G401 (cell line): ENCODE measurements around the gene CTSW. TPM values are rescaled to one million over a fixed set of nuclear protein-coding genes. Genes with fewer than 3 reads are reported as not detected.

Experiments
- DNase-seq: peaks from one replicate; pipeline ENCODE4 v3.0.0-alpha.2; 2015; ENCODE audit warnings: low spot score
- in situ Hi-C: cut with HindIII; loops from 2 replicates; pipeline ENCODE4 v1.10.0; 2016; ENCODE audit warnings: low sequenced_read_pairs, mixed read lengths
- total RNA-seq: library from RNA; depleted of rRNA; stranded (reverse); fragments of >200 nt; shearing (Covaris generic); gene quantifications from 2 replicates; pipeline ENCODE4 v1.2.3, GENCODE V29; 2014

Gene CTSW
- total RNA-seq, 1 experiment from 2014 or later, result not detected

GRCh38 chr11:65854852-65855837, 24.5 kb upstream of the CTSW start:
- DNase-seq, result no peak
- in situ Hi-C loops, result no loop called here

- in situ Hi-C loops, result no loop called here
- no peak for DNase-seq
Observed at GRCh38 chr11:65855927-65856363, 23.7 kb upstream of the CTSW start.

- in situ Hi-C loops, result no loop called here
- peak; percentile 49 for DNase-seq
Observed at GRCh38 chr11:65856689-65857499, 22.7 kb upstream of the CTSW start.

GRCh38 chr11:65857500-65857852, 22.2 kb upstream of the CTSW start:
- peak; percentile 58 for DNase-seq
- in situ Hi-C loops, result no loop called here

- in situ Hi-C loops, result no loop called here
- peak; percentile 97 for DNase-seq
Observed at GRCh38 chr11:65857853-65858680, 21.6 kb upstream of the CTSW start, which contains the start of gene CFL1. CFL1 (minus strand) TSS chr11:65858180; CDS start chr11:65858099, 81 bp downstream.

- no peak for DNase-seq
- in situ Hi-C loops, result no loop called here
Observed at GRCh38 chr11:65858681-65859087, 21.0 kb upstream of the CTSW start.

GRCh38 chr11:65859095-65859811, 20.4 kb upstream of the CTSW start:
- peak; percentile 99 for DNase-seq
- in situ Hi-C loops, result no loop called here

- no peak for DNase-seq
- in situ Hi-C loops, result no loop called here
Observed at GRCh38 chr11:65859812-65860277, 19.8 kb upstream of the CTSW start.

GRCh38 chr11:65860278-65861164, 19.1 kb upstream of the CTSW start, which contains the start of gene MUS81:
MUS81 (plus strand) TSS chr11:65860433; CDS start chr11:65860754, 321 bp downstream.
- peak; percentile 97 for DNase-seq
- in situ Hi-C loops, result no loop called here

- DNase-seq, result no peak
- in situ Hi-C loops, result no loop called here
Observed at GRCh38 chr11:65861165-65861505, 18.5 kb upstream of the CTSW start.

GRCh38 chr11:65861533-65862183, 18.0 kb upstream of the CTSW start:
- no peak for DNase-seq
- in situ Hi-C loops, result no loop called here

- in situ Hi-C loops, result no loop called here
- no peak for DNase-seq
Observed at GRCh38 chr11:65862191-65862735, 17.4 kb upstream of the CTSW start.

- in situ Hi-C loops, result no loop called here
- no peak for DNase-seq
Observed at GRCh38 chr11:65862941-65863888, 16.4 kb upstream of the CTSW start.

GRCh38 chr11:65863889-65864705, 15.5 kb upstream of the CTSW start:
- no peak for DNase-seq
- in situ Hi-C loops, result no loop called here
